Cortex of kidney (tissue), 1 donor: Measurements from ENCODE around the gene HS3ST3A1.

Source experiments
- DNase-seq: peaks from one replicate; lab custom pipeline; 2025; lab: John Stamatoyannopoulos, UW

The HS3ST3A1 gene

DNA sequence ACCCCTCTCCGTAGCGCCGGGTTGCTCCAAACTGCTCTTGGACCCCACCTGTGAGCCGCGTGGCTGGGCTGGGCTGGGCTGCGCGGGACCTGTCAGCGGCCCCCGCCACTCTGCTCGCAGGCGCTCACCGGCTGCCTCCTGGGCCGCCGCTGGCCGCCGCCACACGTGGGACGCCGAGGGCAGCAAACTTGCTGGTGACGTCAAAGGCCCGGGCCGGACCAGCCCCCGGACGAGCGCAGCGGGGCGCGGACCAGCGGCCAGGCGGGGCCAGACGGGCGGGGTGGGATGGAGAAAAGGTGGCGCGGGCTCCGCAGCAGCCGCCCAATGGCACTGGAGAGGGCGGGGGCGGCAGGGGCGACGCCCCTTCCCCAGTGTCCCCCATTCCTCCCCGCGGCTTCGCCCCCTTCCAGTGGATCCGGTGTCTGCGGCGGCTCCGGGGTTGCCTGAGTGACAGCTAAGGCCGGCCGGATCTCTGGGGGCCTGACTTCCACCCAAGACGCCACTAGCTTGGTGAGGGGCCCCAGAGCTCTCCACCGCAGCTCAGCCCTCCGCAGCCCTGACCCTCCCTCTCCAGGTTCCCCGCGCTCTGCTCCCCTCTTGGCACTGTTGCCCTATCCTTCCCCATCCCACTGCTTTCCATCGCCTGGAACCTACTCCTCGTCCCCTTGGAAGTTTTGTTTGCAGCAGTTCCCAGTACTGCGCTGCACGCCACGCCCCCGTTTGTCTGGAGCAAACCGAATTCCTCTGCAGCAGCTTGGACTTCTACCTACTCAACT, at the start of gene HS3ST3A1:
HS3ST3A1 (minus strand) TSS at position 154 of the 776 bp plus-strand sequence. CDS start 800 bp downstream, outside the sequence.
- no peak for DNase-seq

GRCh38 chr17:13650096-13650675, 48.5 kb upstream of the HS3ST3A1 start:
- no peak for DNase-seq

DNA sequence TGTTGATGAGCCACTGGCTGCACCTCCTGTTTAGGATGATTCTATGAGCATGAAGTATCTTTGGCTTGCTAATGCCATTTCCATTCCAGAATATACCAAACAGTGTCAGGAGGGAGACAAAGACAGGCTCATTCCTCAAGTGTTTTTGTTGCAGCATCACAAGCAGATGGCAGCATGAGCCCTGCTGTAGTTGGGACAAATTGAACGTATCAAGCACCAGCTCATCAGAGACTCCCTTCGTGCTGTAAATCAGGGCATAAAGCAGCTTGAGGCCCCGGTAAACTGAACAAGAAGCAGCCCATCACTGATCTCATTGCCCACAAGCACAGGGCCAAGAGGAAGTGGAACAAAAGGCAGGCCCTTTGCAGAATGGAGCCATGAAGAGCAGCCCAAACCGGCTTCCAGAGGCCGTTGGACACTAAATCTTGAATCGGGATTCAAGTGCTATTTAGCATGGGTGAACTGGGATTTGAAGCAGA, 45.9 kb upstream of the HS3ST3A1 start:
- no peak for DNase-seq

DNA sequence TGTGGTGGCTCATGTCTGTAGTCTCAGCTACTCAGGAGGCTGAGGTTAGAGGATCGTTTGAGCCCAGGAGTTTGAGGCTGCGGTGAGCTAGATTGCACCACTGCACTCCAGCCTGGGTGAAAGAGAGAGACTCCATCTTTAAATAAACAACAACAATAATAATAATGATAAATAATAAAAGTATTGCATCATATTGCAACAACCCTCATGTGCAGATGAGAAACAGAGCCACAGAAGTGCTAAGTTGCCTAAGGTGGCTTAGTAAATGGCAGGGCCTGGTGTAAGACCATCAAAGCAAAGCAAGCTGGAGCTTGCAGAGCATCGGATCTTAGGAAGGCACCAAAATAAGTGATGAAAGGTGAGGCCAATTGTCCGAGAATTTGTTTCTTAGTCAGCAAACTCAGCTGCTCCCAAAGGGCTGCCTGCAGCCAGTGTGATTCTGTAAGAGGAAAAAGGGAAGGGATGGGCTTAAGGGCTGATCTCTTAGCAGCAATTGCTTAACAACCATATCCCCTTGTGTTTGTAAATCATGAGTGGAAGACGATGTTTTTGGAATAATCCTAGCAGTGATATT, 45.3 kb upstream of the HS3ST3A1 start:
- no peak for DNase-seq

GRCh38 chr17:13646411-13646810, 44.7 kb upstream of the HS3ST3A1 start:
- DNase-seq = no peak

DNA sequence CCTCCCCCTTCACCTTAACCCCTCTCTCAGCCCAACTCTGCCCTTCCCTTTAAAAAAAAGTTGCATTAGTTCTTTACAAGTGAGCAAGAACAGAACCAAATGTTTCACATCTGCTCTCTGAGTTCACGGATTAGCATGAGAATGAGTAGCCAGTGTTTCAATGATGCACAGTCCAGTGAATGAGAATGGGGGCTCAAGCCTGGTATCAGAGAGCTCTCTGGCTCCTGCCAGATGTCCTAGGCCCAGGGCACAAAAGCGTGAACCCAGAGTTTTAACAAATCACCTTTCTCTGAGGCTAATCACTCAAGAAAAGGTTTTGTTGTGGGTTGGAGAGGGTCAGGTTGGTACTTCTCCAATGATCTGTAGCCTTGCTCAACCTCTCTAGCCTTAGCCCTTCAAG, 41.5 kb upstream of the HS3ST3A1 start:
- no peak for DNase-seq

- DNase-seq = no peak
These were observed 40.5 kb upstream of the HS3ST3A1 start for GRCh38 chr17:13642188-13642587.

GRCh38 chr17:13640551-13640950, 38.8 kb upstream of the HS3ST3A1 start:
- no peak for DNase-seq

GRCh38 chr17:13638855-13639458, 37.2 kb upstream of the HS3ST3A1 start:
- DNase-seq = no peak

GRCh38 chr17:13636951-13637350, 35.2 kb upstream of the HS3ST3A1 start:
- no peak for DNase-seq

DNA sequence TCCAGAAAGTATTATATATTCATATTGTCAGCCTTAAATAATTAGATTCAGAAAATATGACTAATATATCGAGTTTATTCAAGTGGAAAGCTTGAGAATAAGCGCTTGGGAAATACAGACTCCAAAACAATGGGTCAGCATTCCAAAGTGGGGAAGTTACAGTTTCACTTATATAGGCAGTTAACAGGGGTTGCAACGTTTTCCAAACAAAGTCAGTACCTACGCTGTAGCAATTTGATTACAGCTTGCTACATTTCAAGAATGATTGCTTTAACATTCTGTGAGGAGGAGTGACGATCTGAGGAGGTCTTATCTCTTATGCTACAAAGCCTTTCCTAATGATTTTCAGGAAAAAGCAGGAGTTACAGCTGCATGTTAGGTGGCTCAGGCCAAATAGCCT, 34.2 kb upstream of the HS3ST3A1 start:
- no peak for DNase-seq

DNA sequence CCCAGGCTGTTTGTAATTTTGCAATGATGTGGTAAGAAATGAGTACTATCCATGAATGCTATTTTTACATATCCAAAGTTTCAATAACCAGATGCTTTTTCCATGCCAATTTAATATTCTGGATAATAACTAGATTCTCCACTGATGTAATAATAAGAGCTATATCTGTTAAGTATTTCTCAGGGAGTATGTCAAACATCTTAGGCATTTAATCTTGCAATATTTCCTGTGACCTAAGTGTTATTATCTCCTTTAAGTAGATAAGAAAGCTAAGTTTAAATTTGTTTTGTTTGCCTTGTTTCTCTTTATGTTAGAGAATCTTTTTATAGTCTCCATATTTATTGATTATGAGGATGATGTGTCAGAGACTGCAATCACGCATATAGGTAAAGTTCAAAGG, 32.3 kb upstream of the HS3ST3A1 start:
- no peak for DNase-seq

DNA sequence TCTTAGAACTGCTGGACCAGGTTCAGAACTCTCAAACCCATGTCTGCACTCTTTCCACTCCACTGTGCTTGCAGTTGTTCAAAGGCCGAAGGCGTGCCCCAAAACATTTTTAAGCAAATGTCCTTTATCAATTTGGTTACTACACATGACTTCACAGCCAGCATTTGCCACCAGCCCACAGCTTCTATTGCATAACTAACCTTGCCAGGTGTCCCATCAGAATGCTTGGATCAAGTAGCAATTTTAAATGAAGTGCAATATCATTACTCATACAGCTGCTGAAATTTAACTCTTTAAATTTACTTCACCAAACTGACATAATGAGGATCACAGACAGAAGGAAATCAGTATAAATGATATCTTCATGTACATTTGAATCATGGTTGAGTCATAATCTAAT, 29.8 kb upstream of the HS3ST3A1 start:
- DNase-seq = no peak

DNA sequence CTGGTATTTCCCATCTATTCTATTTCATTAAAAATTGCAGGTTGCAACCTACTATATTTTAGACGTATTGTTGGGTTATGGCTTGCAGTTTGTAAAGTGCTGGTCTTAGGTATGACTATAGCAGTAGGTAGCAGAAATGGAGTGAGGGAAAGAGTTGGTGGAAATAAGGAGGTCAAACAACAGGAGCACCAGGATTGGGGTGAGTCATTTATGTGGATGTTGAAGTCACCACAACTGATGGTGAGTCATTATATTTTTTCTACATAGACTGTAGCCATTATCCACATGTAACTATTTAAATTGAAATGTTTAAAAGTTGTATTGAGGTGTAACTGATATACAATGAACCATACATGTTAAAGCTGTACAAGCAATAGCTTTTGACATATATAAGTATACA, 25.0 kb upstream of the HS3ST3A1 start:
- no peak for DNase-seq

DNA sequence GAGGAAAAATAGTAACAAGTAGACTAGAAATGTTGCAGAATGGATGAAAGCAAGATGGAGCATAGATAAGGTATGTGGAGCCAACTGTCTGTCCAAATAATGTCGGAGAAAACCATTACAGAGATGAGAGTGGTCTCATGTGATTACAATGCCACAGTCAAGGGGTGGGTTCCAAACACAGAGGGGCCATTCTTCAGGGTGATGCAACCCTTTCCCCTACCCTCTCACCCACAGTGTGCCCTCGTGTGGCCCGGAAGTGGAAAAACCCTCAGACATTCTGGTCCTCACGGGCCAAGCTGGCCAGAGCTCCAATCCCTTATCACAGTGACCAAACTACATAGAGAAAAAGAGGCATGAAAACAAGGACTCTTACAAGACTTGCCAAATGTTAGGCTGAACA, 17.7 kb upstream of the HS3ST3A1 start:
- DNase-seq = no peak

GRCh38 chr17:13616031-13616430, 14.3 kb upstream of the HS3ST3A1 start:
- DNase-seq = no peak

DNA sequence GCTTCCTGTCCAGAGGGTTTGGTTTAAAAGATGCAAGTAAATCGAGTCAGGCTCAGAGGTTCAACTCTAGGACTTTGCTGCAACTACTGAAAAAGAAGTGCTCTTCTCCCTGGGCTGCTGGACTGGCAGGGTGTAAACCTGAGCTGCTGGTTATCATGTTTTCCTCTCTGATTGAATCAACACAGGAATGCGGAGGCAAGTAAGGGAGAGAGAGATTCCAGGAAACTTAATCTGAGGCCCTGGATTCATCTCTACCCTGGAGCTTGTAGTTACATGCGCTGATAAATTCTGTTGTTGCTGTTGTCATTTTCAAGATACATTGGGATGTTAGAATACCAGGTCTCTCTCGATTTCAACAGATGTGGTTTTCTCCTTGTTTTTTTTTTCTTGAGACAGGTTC, 8.2 kb upstream of the HS3ST3A1 start:
- DNase-seq = no peak

GRCh38 chr17:13601322-13601775, 380 bp downstream of the HS3ST3A1 start:
- no peak for DNase-seq

GRCh38 chr17:13600475-13601321, 1.0 kb downstream of the HS3ST3A1 start:
- DNase-seq = no peak

DNA sequence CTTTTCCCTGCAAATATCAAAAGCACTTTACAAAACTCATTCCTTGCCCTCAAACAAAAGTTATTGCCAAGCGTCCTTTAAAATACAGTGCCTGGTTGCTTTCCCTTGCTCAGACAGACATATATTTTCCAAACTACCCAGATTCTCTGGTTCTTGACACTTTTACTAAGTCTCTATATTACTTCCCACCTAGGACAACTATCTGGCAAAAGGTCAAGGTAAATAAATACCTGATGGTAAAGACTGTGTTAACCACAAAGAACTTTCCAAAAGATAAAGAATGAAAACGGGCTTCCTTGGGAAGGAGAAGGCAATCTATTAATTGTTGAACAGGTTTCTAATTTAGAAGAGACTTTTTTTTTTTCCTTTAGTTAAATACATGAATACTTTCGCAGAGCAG, 1.9 kb downstream of the HS3ST3A1 start:
- DNase-seq = no peak

DNA sequence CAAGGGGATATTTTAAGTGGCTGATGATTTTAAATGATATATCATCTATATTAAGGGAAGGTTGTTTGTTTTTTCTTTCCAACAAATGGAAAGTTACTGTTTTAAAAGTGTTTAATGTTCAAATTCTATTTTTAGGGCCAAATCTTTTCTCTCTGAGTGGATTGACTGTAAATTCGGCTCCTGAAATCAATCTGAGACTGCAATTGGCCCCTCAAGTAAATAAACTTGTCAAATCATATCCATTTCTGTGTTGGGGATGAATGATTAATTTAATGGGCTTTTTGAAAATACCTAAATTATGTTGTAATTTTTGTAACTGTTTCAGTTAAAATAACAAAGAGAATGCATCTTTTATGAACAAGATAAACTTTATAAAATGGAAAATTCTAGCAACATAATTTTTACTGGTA, 2.6 kb downstream of the HS3ST3A1 start:
- no peak for DNase-seq
